ENCODE measurements around the gene GRIP1.

GRCh38 chr12:66725031-66725430 lies 46.2 kb upstream of the GRIP1 start:
- TF ChIP-seq CTCF (IDR thresholded peaks at IDR 0.05) (no peak), POLR2A (IDR thresholded peaks at IDR 0.05) (no peak), POLR2AphosphoS5 (IDR thresholded peaks at IDR 0.05) (no peak)
